HG02970 (cell line): Measurements from ENCODE around the gene ZBTB45.
"Not testable (repeated sequence)": the region's sequence is repeated elsewhere in the genome, so short reads cannot be mapped to it uniquely, and the experiment has no call there.

Experiments
- ATAC-seq: cut with Tn5 transposase; IDR thresholded peaks from one replicate; pipeline ENCODE4 v1.9.1; 2021; ENCODE audit warnings: mild to moderate bottlenecking, moderate library complexity, moderate number of reproducible peaks; ENCODE audit not compliant: unreplicated experiment, low FRiP score

Gene ZBTB45

DNA sequence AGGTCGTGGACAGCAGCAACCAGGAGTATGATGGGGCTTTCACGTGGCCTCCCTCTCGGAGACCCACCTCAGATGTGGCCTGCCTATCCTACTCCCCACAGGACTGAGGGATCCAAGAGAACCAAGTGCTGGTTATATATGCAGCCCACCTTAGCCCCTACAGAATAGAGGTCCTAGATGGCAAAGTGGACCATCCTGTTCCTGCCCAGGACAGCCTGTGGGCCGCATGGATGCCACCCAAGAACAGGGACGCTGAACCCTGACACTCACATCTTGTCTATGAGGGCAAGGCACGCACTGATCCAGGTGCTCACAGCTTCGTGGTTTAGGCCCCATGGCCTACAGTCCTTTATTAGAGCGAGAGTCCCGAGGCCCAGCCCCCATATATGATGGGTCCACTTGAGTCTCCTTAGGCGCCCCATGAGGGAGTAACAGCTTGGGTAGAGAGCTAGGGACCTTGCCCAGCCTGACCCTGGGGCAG lies 6.4 kb downstream of the ZBTB45 start:
- no peak for ATAC-seq

DNA sequence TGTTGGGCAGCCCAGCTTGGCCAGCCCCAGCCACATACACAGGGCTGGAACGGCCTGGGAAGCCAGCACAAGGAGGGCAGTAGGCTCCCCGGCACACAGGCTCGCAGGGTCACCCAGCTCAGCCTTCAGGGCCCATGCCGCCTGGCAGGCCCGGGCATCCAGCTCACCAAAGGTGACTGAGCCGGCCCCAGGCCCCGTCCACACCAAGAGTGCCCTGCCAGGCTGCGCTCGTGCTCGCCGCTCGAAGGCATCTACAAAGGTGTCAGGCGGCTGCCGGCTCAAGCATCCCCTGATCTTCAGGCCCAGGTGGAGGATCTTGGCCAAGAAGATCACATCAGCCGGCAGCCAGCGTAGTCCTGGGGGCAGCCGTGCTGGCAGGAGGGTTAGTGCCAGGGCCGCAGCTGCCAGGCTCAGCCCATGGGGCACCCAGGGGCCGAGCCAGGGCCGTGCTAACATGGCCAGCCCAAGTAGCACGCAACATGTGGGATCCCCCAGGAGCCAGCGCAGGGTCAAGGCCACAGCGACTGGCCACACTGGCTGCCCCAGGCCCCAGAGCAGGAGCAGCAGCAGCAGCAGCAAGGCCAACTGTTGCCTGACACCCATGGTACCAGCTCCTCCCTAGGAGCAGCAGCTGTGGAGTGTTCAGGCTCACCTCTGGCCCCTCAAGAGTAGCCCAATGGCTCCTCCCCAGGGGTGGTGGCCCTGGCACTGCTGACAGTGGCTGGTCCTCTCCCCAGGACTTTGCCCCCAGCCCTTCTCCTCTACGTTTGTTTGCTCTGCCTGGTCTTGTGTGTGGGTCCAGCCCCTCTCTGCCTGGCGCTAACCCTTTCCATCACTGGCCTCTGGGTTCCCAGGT lies 8.0 kb downstream of the ZBTB45 start, which contains the start of gene SLC27A5:
SLC27A5 (minus strand) TSS at position 640 of the 856 bp plus-strand sequence; CDS start at position 603, 37 bp downstream.
- no peak for ATAC-seq

DNA sequence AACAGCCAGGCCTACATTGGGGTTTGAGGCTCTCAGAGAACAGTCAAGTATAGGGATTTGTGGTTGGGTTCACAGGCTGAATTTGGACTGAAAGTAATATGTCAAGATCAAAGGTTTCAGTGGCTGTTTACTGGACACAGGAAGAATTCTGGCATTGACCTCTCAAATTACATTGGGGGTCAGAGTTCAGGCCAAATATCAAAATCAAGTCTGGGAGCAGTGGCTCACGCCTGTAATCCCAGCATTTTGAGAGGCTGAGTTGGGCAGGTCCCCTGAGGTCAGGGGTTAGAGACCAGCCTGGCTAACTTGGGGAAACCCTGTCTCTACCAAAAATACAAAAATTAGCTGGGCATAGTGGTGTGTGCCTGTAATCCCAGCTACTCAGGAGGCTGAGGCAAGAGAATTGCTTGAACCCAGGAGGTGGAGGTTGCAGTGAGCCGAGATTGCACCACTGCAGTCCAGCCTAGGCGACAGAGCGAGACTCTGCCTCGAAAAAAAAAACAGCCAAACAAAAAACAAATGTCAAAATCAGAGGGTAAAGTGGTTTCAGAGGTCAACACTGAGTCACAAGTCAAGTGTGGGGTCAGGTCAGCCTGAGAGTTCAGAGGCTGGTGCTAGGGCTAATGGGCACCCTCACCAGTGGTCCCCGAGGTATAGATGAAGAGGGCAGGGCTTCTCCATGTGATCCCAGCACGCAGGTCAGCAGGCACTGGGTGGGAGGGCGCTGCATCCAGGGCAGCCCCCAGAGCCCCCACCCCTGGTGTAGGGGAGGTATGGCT lies 9.3 kb downstream of the ZBTB45 start:
- ATAC-seq: no peak

DNA sequence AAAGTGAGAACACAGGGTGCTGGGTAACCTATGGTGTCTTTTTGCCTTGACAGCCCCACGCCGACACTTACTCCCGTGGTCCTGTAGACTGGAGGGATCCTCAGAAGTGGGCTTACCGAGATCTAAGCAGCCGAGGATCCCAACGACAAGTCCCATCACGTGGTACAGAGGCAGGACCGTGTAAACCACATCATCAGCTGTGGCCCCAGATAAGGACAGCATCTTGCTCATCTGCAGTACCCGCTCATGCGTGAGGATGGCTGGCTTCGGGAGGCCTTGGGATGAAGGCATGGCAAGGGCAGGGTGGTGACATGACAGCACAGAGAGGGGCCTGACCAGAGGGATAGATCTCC lies 9.9 kb downstream of the ZBTB45 start:
- no peak for ATAC-seq

DNA sequence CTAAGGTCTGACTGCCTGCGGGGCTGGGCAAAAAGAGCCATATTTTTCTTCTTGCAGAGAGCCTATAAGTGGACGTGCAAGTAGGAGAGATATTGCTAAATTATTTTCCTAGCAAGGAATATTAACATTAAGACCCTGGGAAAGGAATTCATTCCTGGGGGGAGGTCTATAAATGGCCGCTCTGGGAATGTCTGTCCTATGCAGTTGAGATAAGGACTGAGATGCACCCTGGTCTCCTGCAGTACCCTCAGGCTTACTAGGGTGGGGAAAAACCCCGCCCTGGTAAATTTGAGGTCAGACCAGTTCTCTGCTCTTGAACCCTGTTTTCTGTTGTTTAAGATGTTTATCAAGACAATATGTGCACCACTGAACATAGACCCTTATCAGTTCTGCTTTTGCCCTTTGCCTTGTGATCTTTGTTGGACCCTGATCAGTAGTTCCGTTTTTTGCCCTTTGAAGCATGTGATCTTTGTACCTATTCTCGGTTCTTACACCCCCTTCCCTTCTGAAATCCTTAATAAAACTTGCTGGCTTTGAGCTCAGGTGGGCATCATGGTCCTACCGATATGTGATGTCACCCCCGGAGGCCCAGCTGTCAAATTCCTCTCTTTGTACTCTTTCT lies 11.9 kb downstream of the ZBTB45 start:
- ATAC-seq: not testable (repeated sequence)

DNA sequence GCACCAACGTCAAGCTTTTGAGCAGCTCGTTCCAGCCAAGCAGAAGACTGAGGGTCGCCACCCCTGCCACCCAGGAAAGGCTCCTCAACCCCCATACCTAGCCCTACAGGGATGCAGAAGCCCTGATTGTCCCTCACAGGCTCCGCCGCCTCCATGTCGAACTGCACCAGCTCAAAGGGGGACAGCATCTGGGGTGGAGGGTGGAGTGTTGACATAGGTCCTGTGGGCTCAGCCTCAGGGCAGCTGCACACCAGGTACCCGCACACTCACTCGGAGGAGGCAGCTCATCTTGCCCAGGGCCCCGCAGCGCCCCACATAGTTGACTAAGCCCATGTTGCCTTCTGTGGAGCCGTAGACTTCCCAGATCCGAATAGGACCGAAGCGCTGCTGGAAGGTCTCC lies 19.4 kb downstream of the ZBTB45 start:
- no peak for ATAC-seq

DNA sequence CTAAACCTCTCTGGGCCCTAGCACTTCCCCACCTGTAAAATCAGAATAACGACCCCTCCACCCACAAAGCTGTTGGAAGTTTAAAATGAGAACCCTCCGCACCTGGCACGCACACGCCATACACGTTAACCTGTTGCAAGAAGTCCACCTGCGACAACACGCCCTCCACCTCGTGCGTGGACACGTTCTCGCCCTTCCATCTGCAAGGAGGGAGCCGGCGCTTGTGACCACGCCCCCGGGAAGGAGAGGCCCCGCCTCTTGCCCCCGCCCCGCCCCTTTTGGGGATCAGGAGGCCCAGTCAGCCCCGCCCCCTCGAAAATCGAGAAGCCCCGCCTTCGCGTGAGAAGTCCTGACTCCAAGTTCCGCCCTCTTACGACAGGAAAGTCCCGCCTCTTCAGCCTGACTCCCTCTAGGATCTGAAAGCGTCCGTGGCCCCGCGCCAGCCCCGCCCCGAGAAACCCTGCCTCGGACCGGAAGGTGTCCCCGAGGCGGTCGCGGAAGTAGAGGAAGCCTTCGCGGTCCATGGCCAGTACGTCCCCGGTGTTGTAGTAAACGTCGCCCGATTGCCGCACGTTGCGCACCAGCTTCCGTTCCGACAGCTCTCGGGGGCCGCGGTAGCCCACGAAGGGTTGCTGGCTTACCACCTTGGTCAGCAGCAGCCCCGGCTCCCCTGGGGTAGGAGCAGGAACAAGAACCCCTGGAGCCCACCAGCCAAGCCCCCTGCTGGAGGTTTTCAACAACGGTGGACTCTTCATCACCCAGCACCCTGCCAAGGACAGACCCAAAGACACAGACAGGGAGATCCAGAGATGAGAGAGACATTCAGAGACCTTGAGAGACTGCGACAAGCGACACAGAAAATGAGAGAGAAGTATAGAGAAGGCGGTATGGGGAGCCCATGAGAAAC lies 20.3 kb downstream of the ZBTB45 start:
- ATAC-seq: peak; percentile 87

DNA sequence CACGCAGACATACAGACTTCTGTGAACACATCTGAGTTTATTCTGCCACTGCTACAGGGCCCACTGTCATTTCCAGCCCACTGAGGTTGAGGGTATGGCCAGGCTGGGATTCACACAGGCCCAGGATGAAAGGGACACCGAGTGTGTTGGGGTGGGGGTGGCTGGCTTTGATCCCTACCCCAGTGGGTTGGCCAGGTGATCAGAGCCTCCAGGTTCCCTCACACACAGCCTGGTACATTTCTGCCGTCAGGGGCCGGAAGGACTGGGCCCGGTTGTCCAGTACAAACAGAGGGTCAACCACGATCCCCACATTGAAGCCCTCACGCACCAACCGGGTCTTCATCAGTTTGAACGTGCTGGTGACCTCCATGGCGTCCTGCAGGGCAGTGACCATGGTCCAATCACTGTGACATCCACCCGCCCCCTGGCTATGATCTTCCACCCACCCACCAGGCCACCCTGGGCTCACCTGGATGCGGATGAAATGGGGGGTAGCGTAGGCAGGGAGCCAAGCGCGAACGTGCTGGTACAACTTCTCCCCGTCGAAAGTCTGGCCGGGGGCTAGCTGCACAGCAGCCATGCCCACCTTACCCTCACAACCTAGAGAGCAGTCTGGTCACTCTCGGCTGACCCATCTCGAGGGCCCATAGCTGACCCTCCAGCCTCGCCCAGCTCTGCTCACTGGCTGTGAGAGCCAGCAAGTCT lies 21.1 kb downstream of the ZBTB45 start:
- ATAC-seq: peak; percentile 15

DNA sequence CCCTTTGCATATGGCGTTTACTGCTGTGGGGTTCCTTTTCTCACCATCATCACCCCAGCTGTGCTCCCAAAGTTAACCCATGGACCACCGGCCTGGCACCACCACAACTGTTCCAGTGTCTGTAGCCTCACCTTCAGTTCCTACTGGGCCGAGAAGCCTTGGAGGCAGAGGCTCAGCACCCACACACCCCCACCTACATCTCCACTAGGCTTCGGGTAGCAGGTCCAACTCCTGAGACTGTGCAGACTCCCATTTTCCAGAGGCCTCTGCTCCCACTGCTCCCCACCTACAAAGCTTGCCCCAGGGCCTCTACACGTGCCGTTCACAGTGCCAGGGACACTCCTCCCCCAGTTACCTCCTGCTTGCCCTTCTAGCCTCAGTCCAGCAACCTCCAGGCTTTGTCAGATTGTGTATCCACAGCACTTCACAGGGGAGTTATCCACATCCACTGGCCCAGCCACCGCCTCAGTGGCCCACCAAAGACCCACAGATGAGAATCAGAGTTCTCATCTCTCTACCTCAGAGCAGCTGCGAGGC lies 21.9 kb downstream of the ZBTB45 start:
- ATAC-seq: no peak

DNA sequence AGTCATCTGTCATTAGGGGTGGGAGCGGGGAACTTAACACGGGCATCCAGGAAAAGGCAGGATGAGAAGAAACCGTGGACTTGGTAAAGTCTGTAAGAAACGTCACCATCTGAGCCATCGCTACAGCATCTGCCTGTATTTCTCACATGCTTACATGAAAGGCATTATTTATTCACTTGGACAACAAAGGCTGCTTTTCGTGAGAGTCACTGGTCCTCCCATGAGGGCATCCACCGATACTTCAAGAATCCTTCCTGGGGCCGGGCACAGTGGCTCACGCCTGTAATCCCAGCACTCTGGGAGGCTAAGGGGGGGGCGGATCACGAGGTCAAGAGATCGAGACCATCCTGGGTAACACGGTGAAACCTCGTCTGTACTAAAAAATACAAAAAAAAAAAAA lies 27.3 kb downstream of the ZBTB45 start:
- no peak for ATAC-seq

DNA sequence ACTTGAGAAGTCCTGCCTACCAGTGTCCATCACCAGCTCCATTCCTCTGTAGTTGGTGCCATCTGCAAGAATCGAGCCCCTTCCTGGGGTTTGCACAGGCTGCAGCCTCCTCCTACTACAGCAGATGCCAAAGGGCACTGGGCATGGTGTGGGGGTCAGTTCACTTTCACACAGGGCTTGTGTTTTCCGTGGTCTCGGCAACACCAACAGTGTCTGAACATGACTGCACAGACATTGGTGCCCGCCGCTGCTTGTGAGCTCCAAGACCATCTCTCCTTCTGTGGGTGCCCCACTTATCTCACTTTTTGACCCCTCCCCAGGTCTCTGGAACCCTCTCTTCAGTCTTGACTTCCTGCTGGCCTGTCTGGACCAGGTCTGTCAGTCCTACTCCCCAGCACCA lies 28.2 kb downstream of the ZBTB45 start:
- ATAC-seq: no peak

DNA sequence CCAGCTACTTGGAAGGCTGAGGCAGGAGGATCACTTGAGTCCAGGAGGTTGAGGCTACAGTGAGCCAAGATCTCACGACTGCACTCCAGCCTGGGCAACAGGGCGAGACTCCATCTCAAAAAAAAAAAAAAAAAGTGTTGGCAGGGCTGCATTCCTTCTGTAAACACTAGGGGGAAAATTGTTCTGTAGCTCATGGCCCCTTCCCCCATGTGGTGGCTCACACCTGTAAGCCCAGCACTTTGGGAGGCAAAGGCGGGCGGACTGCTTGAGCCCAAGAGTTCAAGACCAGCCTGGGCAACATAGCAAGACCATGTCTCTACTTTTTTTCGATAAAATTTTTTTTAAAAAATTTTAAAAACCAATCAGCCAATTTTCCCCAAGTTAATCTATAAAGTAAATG lies 35.3 kb downstream of the ZBTB45 start:
- not testable (repeated sequence) for ATAC-seq

DNA sequence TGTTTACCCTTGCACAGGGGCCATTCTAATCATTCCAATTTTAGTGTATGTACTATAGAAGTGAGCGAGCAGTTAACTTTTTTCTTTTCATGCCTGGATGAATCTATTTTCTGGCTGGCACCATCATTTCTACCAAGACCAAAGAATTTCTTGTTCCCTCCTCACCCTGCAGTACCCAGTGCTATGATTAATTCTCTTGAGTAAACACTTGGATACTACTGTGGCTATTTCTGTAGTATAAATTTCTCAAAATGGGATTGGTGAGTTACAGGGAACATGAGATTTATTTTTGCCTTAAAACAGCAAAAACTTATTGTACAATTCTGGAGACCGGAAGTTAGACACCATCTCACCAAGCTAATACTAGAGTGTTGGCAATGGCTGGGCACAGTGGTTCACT lies 35.8 kb downstream of the ZBTB45 start:
- no peak for ATAC-seq

DNA sequence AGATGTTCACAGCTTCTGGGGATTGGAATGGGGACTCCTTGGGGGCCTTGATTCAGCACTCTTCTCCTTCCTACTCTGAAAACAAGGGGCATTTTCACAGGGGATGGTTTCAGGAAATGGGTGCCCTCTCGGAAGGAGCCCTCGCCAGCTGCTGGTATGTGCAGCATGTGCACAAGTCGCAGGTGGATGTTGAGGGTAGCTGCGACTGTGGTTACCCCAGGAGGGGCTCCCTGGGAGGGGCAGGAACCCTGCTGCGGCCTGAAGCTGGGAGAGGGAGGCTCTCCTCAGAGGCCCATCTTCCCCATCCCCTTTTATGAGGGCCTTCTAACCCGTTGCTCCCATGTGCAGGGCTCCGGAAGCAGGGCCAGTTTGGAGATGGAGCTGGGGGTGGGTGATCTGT lies 37.2 kb downstream of the ZBTB45 start:
- ATAC-seq: no peak

DNA sequence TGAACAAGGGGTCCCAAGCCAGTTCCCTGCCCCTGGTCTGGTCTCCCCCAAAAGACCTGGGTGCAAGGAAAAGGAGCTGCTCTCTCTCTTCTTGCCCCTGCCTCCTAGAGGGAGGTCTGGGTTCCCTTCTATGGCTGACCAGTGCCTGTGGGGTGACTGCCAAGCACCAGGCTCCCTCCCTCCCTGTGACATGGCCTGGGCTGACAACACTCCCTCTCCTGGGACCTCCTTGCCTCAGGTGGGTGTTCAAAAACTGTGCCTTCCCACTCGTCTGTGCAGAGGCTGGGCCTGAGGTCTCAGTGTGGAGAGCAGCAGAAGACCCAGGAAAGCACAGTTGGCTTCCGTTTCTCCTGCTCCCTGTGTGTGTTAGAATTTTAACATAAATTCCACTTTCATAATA lies 38.8 kb downstream of the ZBTB45 start:
- no peak for ATAC-seq

DNA sequence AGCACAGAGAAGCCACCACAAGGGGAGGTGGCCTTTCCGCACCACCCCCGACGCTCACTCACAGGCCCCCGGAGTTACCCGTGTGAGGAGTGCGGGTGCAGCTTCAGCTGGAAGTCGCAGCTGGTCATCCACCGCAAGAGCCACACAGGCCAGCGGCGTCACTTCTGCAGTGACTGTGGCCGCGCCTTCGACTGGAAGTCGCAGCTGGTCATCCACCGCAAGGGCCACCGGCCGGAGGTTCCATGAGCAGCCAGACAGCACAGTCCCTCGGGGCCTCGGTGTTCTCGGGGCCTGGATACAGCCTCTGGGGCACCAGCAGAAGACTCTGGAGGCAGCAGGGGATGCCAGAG lies 39.2 kb downstream of the ZBTB45 start:
- no peak for ATAC-seq

DNA sequence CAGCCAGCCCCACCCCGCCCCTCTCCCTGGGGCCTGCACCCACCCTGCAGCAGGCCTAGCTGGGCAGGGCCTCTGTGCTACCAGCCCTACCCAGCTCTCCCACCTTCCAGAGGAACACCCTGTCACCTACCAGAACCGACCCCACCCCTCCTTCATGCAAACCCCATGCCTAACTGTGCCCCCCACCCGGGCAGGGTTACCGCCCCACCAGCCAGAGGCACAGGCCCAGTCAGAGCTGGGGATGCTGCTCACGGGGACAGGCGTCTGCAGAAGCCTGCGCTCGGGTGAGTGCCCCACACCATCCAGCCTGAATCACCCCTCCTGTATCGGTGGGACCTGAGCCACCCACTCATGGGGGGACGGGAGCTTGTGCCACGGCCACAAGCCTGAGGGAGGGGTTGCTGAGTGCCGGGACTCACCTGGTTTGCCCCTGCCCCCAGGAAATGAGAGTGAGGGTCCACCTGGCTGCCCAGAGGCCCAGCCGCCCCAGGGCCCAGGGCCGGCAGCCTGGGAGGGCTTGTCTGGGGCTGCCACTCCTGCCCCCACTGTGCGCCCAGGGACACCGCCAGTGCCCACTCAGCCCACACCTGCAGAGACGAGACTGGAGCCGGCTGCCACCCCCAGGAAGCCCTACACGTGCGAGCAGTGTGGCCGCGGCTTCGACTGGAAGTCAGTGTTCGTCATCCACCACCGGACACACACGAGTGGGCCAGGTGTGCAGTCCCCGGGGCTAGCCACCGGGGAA lies 39.7 kb downstream of the ZBTB45 start:
- ATAC-seq: no peak

DNA sequence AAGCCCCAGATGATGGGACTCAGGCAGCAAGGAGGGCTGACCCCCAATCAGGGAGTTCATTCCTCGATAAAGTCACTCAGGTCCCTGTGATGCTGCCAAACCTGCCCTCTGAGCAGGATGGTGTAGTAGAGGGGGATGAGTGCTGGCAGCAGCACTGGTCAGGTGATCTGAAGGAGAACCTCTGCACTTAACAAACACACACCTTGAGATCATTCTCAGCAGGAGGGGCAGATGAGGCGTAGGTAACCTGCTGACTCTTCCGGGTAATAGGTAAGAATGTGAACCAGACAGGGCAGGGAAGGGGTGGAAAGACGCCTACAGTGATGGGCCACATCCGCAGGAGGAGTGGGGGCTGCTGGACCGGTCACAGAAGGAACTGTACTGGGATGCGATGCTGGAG lies 40.3 kb downstream of the ZBTB45 start:
- no peak for ATAC-seq

DNA sequence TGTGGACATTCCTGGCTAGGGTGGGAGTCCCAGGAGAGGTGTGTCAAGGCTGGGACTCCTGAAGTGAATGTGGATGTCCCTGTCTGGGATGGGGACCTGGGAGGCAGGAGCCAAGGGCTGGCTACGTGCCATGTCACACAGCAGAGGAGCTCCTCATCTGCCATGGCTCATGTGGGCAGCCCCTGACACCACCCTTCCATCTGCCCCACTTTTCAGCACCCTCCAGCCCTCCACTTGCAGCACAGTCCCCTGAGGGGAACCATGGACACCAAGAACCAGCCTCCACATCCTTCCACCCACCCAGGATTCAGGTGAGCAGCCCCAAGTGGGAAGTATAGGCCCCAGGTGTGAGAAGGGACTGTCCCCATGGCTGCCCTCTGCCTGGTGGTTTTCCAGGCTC lies 41.7 kb downstream of the ZBTB45 start:
- no peak for ATAC-seq
